ENCODE results near the gene AHSG.

DNA sequence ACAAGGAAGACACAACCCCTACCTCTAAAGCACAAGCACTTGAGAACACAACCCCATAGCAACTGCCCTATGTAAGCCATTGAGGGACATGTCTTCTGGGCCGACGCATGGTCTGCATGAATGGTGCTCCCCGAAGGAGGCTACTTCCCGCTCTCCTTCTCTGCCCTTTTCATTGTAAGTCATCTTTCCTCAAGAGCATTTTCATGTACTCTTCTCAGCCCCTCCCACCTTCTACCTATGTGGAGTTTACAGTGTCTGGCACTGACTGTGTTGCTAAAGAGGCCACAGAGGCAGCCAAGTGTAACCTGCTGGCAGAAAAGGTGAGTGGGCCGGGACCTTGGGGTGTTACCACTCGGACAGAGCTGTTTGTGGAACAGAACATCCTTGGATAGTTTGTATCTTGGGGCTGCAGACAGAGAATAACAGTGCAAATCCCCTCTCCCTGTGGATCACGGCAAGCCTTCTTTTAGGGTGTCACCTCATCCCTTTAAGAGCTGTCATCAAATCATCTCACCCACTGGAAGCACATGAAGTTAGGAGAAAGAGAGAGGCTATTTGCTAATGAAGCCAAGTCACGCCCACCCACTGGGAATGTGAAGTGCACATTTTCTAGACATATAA is 5.6 kb downstream of the AHSG start:
- TF ChIP-seq, protein P1, sequence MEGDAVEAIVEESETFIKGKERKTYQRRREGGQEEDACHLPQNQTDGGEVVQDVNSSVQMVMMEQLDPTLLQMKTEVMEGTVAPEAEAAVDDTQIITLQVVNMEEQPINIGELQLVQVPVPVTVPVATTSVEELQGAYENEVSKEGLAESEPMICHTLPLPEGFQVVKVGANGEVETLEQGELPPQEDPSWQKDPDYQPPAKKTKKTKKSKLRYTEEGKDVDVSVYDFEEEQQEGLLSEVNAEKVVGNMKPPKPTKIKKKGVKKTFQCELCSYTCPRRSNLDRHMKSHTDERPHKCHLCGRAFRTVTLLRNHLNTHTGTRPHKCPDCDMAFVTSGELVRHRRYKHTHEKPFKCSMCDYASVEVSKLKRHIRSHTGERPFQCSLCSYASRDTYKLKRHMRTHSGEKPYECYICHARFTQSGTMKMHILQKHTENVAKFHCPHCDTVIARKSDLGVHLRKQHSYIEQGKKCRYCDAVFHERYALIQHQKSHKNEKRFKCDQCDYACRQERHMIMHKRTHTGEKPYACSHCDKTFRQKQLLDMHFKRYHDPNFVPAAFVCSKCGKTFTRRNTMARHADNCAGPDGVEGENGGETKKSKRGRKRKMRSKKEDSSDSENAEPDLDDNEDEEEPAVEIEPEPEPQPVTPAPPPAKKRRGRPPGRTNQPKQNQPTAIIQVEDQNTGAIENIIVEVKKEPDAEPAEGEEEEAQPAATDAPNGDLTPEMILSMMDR (IDR thresholded peaks at IDR 0.05 in 4 of 5, conservative IDR thresholded peaks at IDR 0.05 in 1 of 5) = no peak
- no peak for TF ChIP-seq POLR2A (IDR thresholded peaks at IDR 0.05)

Data from gastrocnemius medialis (tissue), 4 donors.